ENCODE measurements around the gene PANK4. TPM values are rescaled to one million over a fixed set of nuclear protein-coding genes. Genes with fewer than 3 reads are reported as not detected.

The PANK4 gene
- total and polyA plus RNA-seq, 4 donors: 6.2 to 26.8 (median 12.6) TPM

DNA sequence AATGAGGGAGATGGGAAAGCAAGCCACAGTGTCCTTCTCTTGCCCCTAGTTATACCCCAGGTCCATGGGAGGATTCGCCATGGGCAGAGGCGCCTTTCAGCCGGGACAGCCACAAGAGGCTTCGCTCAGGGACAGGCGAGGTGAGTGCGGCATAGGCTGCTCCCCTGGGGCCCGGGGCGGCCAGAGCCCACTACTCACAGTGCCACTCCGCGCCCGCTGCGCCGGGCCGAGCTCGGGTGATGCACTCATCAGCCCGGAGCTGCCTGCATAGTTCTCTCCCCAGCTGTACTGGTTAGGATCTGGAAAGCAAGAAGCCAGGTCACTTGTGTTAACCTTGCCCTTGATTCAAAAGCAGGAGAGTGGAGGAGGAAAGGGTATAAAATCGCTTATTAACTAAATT, 8.4 kb downstream of the PANK4 start (continued):
- TF ChIP-seq MAX (IDR thresholded peaks at IDR 0.05): no peak
- no peak for TF ChIP-seq RAD21 (IDR thresholded peaks at IDR 0.05)
- no peak for TF ChIP-seq YY1 (IDR thresholded peaks at IDR 0.05)
- TF ChIP-seq EGR1 (IDR thresholded peaks at IDR 0.05; ENCODE audit: low read depth in 2 of 2): no peak
- TF ChIP-seq FOXA2 (IDR thresholded peaks at IDR 0.05): no peak
- TF ChIP-seq SP1 (IDR thresholded peaks at IDR 0.05): no peak
- no peak for TF ChIP-seq TAF1 (conservative IDR thresholded peaks at IDR 0.05)
- TF ChIP-seq ATF3 (IDR thresholded peaks at IDR 0.05): no peak
- no peak for TF ChIP-seq RXRA (IDR thresholded peaks at IDR 0.05)

DNA sequence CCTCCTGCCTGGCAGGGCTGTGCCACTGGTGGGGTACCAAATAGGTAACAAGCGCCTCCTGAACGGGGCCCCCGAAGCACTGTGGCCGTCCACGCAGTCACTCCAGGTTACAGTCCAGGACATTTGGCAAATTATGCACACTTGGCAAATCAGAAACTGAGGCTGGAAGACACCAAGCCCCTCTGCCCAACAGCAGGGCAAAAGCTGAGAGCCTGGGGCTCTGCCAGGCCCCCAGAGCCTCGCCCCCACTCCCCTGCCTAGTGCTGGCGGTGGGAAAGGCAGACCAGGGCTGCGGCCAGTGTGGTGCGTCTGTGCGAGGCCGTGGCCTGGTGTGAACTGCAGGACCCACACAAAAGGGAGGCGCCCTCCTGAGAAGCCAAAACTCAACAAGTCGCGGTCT, 9.4 kb downstream of the PANK4 start:
- WGBS: 97% methylated on average over 14 of the region's 14 CpGs
- Histone ChIP-seq H3K4me3 (ENCODE audit: low read depth in 1 of 3, low read length in 3 of 3) (no peak overlapping the region), H3K9me3 (ENCODE audit: control insufficient read depth in 4 of 4, low read length in 3 of 4) (no peaks in the 10 kb centered on the region), H3K4me1 (ENCODE audit: control insufficient read depth in 4 of 4, insufficient read depth in 4 of 4, low read length in 3 of 4) (peaks cover 0 to 3% (median 2%) of the 10 kb centered on the region in 4 donors), H3K27ac (ENCODE audit: low read depth in 1 of 2, low read length in 2 of 2) (no peak overlapping the region), H3K9ac (ENCODE audit: low read depth in 1 of 2, low read length in 2 of 2) (no peak overlapping the region), H3K27me3 (ENCODE audit: control insufficient read depth in 4 of 4, insufficient read depth in 4 of 4, low read length in 3 of 4) (no peaks in the 10 kb centered on the region), H3K36me3 (ENCODE audit: control insufficient read depth in 4 of 4, insufficient read depth in 3 of 4, low read depth in 1 of 4, low read length in 3 of 4) (peaks cover 30 to 86% (median 43%) of the 10 kb centered on the region in 4 donors)
- TF ChIP-seq YY1 (IDR thresholded peaks at IDR 0.05) (no peak), NR2F2 (IDR thresholded peaks at IDR 0.05) (no peak), SP1 (IDR thresholded peaks at IDR 0.05) (no peak), FOXA2 (IDR thresholded peaks at IDR 0.05) (no peak), HNF4A (conservative IDR thresholded peaks at IDR 0.05) (no peak), EGR1 (IDR thresholded peaks at IDR 0.05; ENCODE audit: low read depth in 2 of 2) (no peak), HNF4G (IDR thresholded peaks at IDR 0.05) (no peak), ATF3 (IDR thresholded peaks at IDR 0.05) (no peak), GABPA (IDR thresholded peaks at IDR 0.05 in 1 of 2, conservative IDR thresholded peaks at IDR 0.05 in 1 of 2) (no peak), MAX (IDR thresholded peaks at IDR 0.05) (no peak), FOXA1 (IDR thresholded peaks at IDR 0.05) (no peak), CTCF (IDR thresholded peaks at IDR 0.05; ENCODE audit: low read depth, low read length, missing input control) (no peak)
- no peak for DNase-seq (ENCODE audit: low spot score)

DNA sequence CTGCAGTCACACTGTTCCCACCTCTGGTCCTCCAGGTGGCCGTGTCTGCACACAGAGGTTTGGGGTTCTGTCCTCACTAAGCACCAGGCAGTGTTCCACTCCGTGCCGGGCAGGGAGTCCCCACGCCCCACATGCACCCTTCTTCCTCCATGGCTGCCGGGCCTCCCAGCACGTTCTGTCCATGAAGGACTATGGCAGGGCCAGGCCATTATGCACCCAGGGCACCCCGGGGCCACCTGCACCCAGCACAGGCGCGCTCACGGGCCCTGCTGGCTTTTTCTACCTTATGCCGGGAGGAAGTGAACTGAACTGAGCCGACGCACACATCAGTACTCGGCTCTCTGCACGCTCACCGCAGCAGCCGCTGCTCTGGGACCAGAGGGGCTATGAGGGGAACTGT, 10.3 kb downstream of the PANK4 start:
- no peak for TF ChIP-seq FOXA2 (IDR thresholded peaks at IDR 0.05)
- TF ChIP-seq YY1 (IDR thresholded peaks at IDR 0.05): no peak
- TF ChIP-seq ZBTB33 (IDR thresholded peaks at IDR 0.05): no peak
- no peak for TF ChIP-seq FOXA1 (IDR thresholded peaks at IDR 0.05)
- TF ChIP-seq CTCF (IDR thresholded peaks at IDR 0.05; ENCODE audit: low read depth, low read length, missing input control): no peak
- TF ChIP-seq TAF1 (conservative IDR thresholded peaks at IDR 0.05): no peak
- TF ChIP-seq SP1 (IDR thresholded peaks at IDR 0.05): no peak
- no peak for TF ChIP-seq HNF4A (conservative IDR thresholded peaks at IDR 0.05)
- no peak for TF ChIP-seq RXRA (IDR thresholded peaks at IDR 0.05)
- no peak for TF ChIP-seq RAD21 (IDR thresholded peaks at IDR 0.05)
- no peak for TF ChIP-seq EGR1 (IDR thresholded peaks at IDR 0.05; ENCODE audit: low read depth in 2 of 2)
- no peak for TF ChIP-seq ATF3 (IDR thresholded peaks at IDR 0.05)
- TF ChIP-seq MAX (IDR thresholded peaks at IDR 0.05): no peak
- no peak for TF ChIP-seq JUND (IDR thresholded peaks at IDR 0.05)
- no peak for TF ChIP-seq NR2F2 (IDR thresholded peaks at IDR 0.05)
- H3K4me1 ChIP-seq (ENCODE audit: control insufficient read depth in 4 of 4, insufficient read depth in 4 of 4, low read length in 3 of 4): no peaks in the 10 kb centered on the region
- H3K9ac ChIP-seq (ENCODE audit: low read depth in 1 of 2, low read length in 2 of 2): no peak overlapping the region
- H3K27me3 ChIP-seq (ENCODE audit: control insufficient read depth in 4 of 4, insufficient read depth in 4 of 4, low read length in 3 of 4): no peaks in the 10 kb centered on the region
- H3K27ac ChIP-seq (ENCODE audit: low read depth in 1 of 2, low read length in 2 of 2): no peak overlapping the region
- DNase-seq (ENCODE audit: low spot score): no peak
- peaks cover 31 to 89% (median 48%) of the 10 kb centered on the region in 4 donors for H3K36me3 ChIP-seq (ENCODE audit: control insufficient read depth in 4 of 4, insufficient read depth in 3 of 4, low read depth in 1 of 4, low read length in 3 of 4)
- H3K4me3 ChIP-seq (ENCODE audit: low read depth in 1 of 3, low read length in 3 of 3): no peak overlapping the region
- WGBS: 96% methylated on average over 17 of the region's 17 CpGs
- no peaks in the 10 kb centered on the region for H3K9me3 ChIP-seq (ENCODE audit: control insufficient read depth in 4 of 4, low read length in 3 of 4)

Data from liver (tissue), 9 donors.